Ishikawa (cell line): Measurements from ENCODE around the gene SH2D4B.

Experiments used
- EP300 ChIP-seq: IDR thresholded peaks from 2 replicates; pipeline ENCODE4 v1.6.1; 2012; ENCODE audit warnings: borderline replicate concordance
- RAD21 ChIP-seq: IDR thresholded peaks from 2 replicates; pipeline ENCODE4 v1.6.1; 2012; ENCODE audit warnings: low read depth
- REST ChIP-seq: IDR thresholded peaks from 2 replicates; pipeline ENCODE4 v1.6.1; 2012; ENCODE audit warnings: low read depth, mild to moderate bottlenecking
- USF1 ChIP-seq: IDR thresholded peaks from 2 replicates; pipeline ENCODE4 v1.6.1; 2012
- YY1 ChIP-seq: IDR thresholded peaks from 2 replicates; pipeline ENCODE4 v1.6.1; 2012; ENCODE audit warnings: low read depth

DNA sequence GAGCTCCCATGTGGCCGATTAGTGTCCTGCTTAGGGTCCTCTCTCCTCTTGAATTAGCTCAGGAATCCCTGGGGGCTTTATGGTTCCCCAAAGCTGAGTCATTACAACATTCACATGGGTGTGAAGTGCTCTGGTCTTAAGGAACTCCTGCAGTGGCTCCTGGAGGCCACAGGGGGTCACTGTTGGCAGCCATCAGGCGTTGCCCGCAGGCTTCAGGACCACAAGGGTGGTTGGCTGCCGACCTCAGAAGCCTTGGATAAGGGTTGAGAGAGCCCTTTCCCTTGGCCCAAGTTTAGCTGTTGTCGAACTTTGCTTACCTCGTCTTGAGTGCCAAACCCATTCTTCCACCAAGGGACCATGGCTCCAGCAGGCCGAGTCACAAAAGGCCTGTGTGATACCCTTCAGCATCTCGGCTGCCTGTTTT is 61.7 kb downstream of the SH2D4B start:
- TF ChIP-seq EP300 (no peak), RAD21 (peak; percentile 66), USF1 (no peak), REST (no peak), YY1 (no peak)
